Naive B cell (primary cell): Measurements from ENCODE around the gene DEPDC1. TPM values are rescaled to one million over a fixed set of nuclear protein-coding genes. Genes with fewer than 3 reads are reported as not detected.
"Not testable (repeated sequence)": the region's sequence is repeated elsewhere in the genome, so short reads cannot be mapped to it uniquely, and the experiment has no call there.

Experiments used
- ATAC-seq, 2 donors: fragments of 150-1000 bp; cut with Tn5 transposase; 2 replicates each; pipeline ENCODE4 v1.10.0; 2021; ENCODE audit warnings: low read depth in 2 of 2, mild to moderate bottlenecking in 2 of 2, moderate library complexity in 2 of 2
- DNase-seq: peaks from one replicate; pipeline ENCODE4 v3.0.0; 2022
- H3K27ac Mint-ChIP-seq, 6 donors: one replicate each; pipeline ENCODE4 v1.8.0; 2020 to 2022; ENCODE audit warnings: mild to moderate bottlenecking in 6 of 6, mixed read lengths in 6 of 6, moderate library complexity in 5 of 6, inconsistent platforms in 2 of 6
- H3K27me3 Mint-ChIP-seq, 3 donors: one replicate each; pipeline ENCODE4 v1.8.0; 2021 to 2022; ENCODE audit warnings: mixed read lengths in 3 of 3, mild to moderate bottlenecking in 1 of 3
- H3K36me3 Mint-ChIP-seq, 2 donors: one replicate each; pipeline ENCODE4 v1.8.0; 2020 to 2022; ENCODE audit warnings: mixed read lengths in 2 of 2, inconsistent platforms in 1 of 2, mild to moderate bottlenecking in 1 of 2
- H3K4me1 Mint-ChIP-seq, 3 donors: one replicate each; pipeline ENCODE4 v1.8.0; 2020 to 2022; ENCODE audit warnings: mixed read lengths in 3 of 3, inconsistent platforms in 1 of 3, mild to moderate bottlenecking in 1 of 3, moderate library complexity in 1 of 3
- H3K4me3 Mint-ChIP-seq, 8 donors: one replicate each; pipeline ENCODE4 v1.8.0; 2020 to 2022; ENCODE audit warnings: mild to moderate bottlenecking in 8 of 8, mixed read lengths in 8 of 8, moderate library complexity in 8 of 8, inconsistent platforms in 2 of 8
- H3K9me3 Mint-ChIP-seq, 7 donors: one replicate each; pipeline ENCODE4 v1.8.0; 2020 to 2022; ENCODE audit warnings: mixed read lengths in 7 of 7, mild to moderate bottlenecking in 5 of 7, inconsistent platforms in 2 of 7, moderate library complexity in 1 of 7
- polyA plus RNA-seq, 6 donors: library from polyadenylated mRNA; unstranded; fragments of 300-500 nt; fragmentation: Illumina TruSeq; gene quantifications; one replicate each; pipeline ENCODE4 v1.2.3, GENCODE V29; 2021; ENCODE audit warnings: low read depth in 6 of 6

The DEPDC1 gene
- polyA plus RNA-seq, 6 donors from 2014 or later, result not detected

- Mint-ChIP-seq H3K9me3 (no peaks in the 10 kb centered on the region), H3K27me3 (peaks cover 13 to 27% (median 13%) of the 10 kb centered on the region in 3 donors), H3K4me3 (peak overlapping the region in 6 of 8 donors; percentile 13 to 95 (median 86)), H3K36me3 (no peaks in the 10 kb centered on the region), H3K4me1 (peaks cover 12 to 18% (median 17%) of the 10 kb centered on the region in 3 donors), H3K27ac (no peak overlapping the region)
- ATAC-seq (no peak), DNase-seq (no peak)
Measured at GRCh38 chr1:68495532-68495931, 1.4 kb downstream of the DEPDC1 start.

DNA sequence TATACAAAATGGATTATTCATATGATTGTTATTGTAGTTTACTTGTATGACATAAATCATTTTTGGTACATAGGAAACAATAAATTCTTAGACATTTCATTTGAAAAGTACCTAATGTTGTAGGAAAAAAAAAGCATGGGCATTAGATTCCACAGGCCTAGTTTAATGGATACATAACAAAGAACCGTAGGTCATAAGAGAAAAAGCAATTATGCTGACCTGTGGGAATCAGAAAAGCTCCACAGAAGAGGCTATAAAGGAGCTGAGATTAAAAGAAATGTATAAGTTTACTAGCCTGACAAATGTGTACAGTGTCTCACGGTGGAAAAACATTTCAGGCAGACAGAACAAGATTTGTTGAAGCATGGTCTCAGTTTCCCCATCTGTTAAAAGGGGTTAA lies 3.7 kb downstream of the DEPDC1 start:
- no peak overlapping the region for H3K27ac Mint-ChIP-seq
- no peak overlapping the region for H3K4me3 Mint-ChIP-seq
- peaks cover 0 to 21% (median 0%) of the 10 kb centered on the region in 3 donors for H3K27me3 Mint-ChIP-seq
- no peaks in the 10 kb centered on the region for H3K36me3 Mint-ChIP-seq
- H3K9me3 Mint-ChIP-seq, result no peaks in the 10 kb centered on the region
- DNase-seq (no peak), ATAC-seq (no peak)
- H3K4me1 Mint-ChIP-seq, result peaks cover 12 to 18% (median 17%) of the 10 kb centered on the region in 3 donors

DNA sequence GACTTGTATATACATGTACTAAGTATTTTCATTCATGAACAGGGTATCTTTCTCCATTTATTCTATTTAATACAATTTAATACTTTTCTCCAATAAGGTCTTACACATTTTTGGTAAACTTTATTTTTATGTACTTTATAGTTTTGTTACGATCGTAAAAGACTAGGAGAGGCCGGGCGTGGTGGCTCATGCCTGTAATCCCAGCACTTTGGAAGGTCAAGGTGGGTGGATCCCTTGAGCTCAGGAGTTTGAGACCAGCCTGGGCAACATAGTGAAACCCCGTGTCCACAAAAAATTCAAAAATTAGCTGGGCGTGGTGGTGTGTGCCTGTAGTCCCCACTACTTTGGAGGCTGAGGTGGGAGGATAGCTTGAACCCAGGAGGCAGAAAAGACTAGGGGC lies 4.6 kb downstream of the DEPDC1 start:
- H3K4me3 Mint-ChIP-seq, H3K27ac Mint-ChIP-seq, H3K36me3 Mint-ChIP-seq, ATAC-seq, DNase-seq, H3K9me3 Mint-ChIP-seq: not testable (repeated sequence)
- H3K4me1 Mint-ChIP-seq, result peaks cover 12 to 13% (median 13%) of the 10 kb centered on the region in 3 donors
- peaks cover 0 to 14% (median 0%) of the 10 kb centered on the region in 3 donors for H3K27me3 Mint-ChIP-seq

DNA sequence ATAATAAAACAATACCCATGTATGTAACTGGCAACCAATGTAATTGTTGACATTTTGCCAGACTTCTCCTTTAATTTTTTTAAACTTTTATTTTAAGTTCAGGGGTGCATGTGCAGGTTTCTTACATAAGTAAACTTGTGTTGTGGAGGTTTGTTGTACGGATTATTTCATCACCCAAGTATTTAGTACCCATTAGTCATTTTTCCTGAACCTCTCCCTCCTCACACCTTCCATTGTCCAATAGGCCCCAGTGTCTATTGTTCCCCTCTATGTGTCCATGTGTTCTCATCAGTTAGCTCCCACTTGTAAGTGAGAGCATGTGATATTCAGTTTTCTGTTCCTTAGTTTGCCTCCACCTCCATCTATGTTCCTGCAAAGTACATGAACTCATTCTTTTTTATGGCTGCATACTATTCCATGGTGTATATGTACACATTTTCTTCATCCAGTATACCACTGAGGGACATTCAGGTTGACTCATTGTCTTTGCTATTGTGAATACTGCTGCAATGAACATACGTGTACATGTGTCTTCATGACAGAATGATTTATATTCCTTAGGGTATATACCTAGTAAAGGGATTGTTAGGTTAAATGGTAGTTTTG lies 6.7 kb downstream of the DEPDC1 start:
- no peak overlapping the region for H3K4me3 Mint-ChIP-seq
- H3K27me3 Mint-ChIP-seq, result peaks cover 0 to 7% (median 0%) of the 10 kb centered on the region in 3 donors
- H3K27ac Mint-ChIP-seq, result no peak overlapping the region
- no peak for ATAC-seq
- no peaks in the 10 kb centered on the region for H3K36me3 Mint-ChIP-seq
- H3K4me1 Mint-ChIP-seq, result no peaks in the 10 kb centered on the region
- no peaks in the 10 kb centered on the region for H3K9me3 Mint-ChIP-seq
- no peak for DNase-seq

- ATAC-seq, result no peak
- DNase-seq, result no peak
- Mint-ChIP-seq H3K4me1 (peaks cover 0 to 1% (median 0%) of the 10 kb centered on the region in 3 donors), H3K36me3 (no peaks in the 10 kb centered on the region), H3K27ac (no peak overlapping the region), H3K4me3 (no peak overlapping the region), H3K9me3 (no peaks in the 10 kb centered on the region), H3K27me3 (no peaks in the 10 kb centered on the region)
Measured at GRCh38 chr1:68485431-68486022, 11.4 kb downstream of the DEPDC1 start.

DNA sequence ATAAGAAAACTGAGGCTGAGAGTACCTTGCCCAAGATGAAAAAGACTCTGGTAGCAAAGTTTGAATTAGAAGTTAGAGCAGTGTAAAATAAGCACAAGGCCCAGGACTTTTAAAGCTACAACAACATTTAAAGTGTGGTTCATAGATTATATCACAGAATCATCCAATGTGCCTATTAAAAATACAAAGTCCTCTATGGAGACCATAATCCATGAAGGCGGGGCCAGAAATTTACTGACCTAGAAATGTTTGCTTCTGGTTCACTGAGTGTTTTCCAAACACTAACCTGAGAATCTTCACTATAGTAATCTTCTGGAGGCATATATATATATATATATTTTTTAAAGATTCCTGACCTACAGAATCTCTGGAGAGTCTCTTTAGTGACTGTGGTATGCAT lies 12.3 kb downstream of the DEPDC1 start:
- ATAC-seq (no peak), DNase-seq (no peak)
- no peaks in the 10 kb centered on the region for H3K9me3 Mint-ChIP-seq
- H3K4me3 Mint-ChIP-seq, result no peak overlapping the region
- H3K27me3 Mint-ChIP-seq, result no peaks in the 10 kb centered on the region
- H3K36me3 Mint-ChIP-seq, result no peaks in the 10 kb centered on the region
- peaks cover 0 to 5% (median 0%) of the 10 kb centered on the region in 3 donors for H3K4me1 Mint-ChIP-seq
- H3K27ac Mint-ChIP-seq, result no peak overlapping the region

- no peaks in the 10 kb centered on the region for H3K9me3 Mint-ChIP-seq
- H3K36me3 Mint-ChIP-seq, result no peaks in the 10 kb centered on the region
- no peak overlapping the region for H3K27ac Mint-ChIP-seq
- H3K4me3 Mint-ChIP-seq, result no peak overlapping the region
- H3K27me3 Mint-ChIP-seq, result no peaks in the 10 kb centered on the region
- ATAC-seq, result no peak
- DNase-seq, result no peak
- H3K4me1 Mint-ChIP-seq, result peaks cover 0 to 5% (median 0%) of the 10 kb centered on the region in 3 donors
Measured at GRCh38 chr1:68481041-68481440, 15.8 kb downstream of the DEPDC1 start.

DNA sequence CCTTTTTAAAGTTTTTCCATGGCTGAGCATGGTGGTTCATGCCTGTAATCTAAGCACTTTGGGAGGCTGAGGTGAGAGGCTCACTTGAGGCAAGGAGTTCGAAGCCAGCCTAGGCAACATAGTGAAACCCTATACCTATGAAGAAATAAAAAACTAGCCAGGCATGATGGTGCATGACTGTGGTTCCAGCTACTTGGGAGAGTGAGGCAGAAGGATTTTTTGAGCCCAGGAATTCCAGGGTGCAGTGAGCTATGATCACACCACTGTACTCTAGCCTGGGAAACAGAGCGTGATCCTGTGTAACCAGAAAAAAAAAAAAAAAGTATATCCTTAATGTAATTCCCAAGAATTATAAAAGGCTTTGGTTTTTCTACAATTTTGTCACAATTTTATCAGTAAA lies 17.4 kb downstream of the DEPDC1 start:
- no peaks in the 10 kb centered on the region for H3K9me3 Mint-ChIP-seq
- DNase-seq, result no peak
- no peak overlapping the region for H3K27ac Mint-ChIP-seq
- no peaks in the 10 kb centered on the region for H3K27me3 Mint-ChIP-seq
- peaks cover 0 to 5% (median 0%) of the 10 kb centered on the region in 3 donors for H3K4me1 Mint-ChIP-seq
- no peak for ATAC-seq
- H3K4me3 Mint-ChIP-seq, result no peak overlapping the region
- no peaks in the 10 kb centered on the region for H3K36me3 Mint-ChIP-seq

DNA sequence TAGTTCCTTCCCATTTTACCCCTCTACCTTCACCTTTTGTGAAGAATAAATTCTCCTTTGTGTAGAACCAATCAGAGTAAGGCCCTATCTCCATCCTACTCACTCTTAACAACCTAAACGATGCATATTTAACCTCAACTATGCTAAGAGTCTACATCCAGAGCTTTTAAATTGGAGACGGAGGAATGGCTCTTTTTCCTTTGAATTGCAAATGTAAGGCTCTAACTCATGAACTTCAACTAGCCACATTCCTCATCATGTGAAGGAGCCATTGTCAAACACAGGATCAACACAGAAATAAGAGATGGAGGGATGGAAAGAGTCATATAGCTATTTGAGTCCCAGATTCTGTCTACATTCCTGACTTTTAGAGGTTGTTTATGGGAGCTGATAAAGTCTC lies 18.2 kb downstream of the DEPDC1 start:
- H3K4me1 Mint-ChIP-seq, result peaks cover 0 to 5% (median 0%) of the 10 kb centered on the region in 3 donors
- H3K27me3 Mint-ChIP-seq, result no peaks in the 10 kb centered on the region
- no peak for DNase-seq
- H3K4me3 Mint-ChIP-seq, result no peak overlapping the region
- no peaks in the 10 kb centered on the region for H3K9me3 Mint-ChIP-seq
- H3K27ac Mint-ChIP-seq, result no peak overlapping the region
- H3K36me3 Mint-ChIP-seq, result no peaks in the 10 kb centered on the region
- no peak for ATAC-seq

GRCh38 chr1:68476626-68477025 lies 20.3 kb downstream of the DEPDC1 start:
- H3K27me3 Mint-ChIP-seq, result not testable (repeated sequence)

DNA sequence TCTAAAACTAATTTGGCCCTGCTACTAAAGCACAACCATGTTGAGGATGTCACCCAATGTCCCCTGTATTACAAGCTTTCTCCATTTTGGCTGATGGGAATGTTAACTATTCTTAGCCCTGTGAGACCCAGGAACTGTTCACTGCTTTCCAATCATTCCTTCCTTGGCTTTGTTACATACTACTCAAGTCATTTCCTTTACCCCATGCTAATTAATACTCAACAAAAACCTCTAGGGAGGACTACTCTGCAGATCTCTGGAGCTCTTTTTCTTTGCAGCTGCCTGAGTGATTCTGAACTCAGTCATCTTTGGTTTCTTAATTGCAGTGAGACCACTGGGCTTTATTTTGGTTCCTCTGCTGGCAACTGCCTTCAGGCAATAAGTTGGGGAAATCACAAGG lies 23.8 kb downstream of the DEPDC1 start:
- no peaks in the 10 kb centered on the region for H3K27me3 Mint-ChIP-seq
- H3K4me3 Mint-ChIP-seq, result no peak overlapping the region
- H3K9me3 Mint-ChIP-seq, result no peaks in the 10 kb centered on the region
- H3K36me3 Mint-ChIP-seq, result no peaks in the 10 kb centered on the region
- DNase-seq, result no peak
- H3K27ac Mint-ChIP-seq, result peak overlapping the region in 1 of 6 donors; percentile 4
- no peak for ATAC-seq
- H3K4me1 Mint-ChIP-seq, result no peaks in the 10 kb centered on the region

More at GRCh38 chr1:68476626-68477025, 20.3 kb downstream of the DEPDC1 start:
- not testable (repeated sequence) for H3K27ac Mint-ChIP-seq, H3K4me1 Mint-ChIP-seq, H3K9me3 Mint-ChIP-seq, ATAC-seq, DNase-seq, H3K4me3 Mint-ChIP-seq, H3K36me3 Mint-ChIP-seq

DNA sequence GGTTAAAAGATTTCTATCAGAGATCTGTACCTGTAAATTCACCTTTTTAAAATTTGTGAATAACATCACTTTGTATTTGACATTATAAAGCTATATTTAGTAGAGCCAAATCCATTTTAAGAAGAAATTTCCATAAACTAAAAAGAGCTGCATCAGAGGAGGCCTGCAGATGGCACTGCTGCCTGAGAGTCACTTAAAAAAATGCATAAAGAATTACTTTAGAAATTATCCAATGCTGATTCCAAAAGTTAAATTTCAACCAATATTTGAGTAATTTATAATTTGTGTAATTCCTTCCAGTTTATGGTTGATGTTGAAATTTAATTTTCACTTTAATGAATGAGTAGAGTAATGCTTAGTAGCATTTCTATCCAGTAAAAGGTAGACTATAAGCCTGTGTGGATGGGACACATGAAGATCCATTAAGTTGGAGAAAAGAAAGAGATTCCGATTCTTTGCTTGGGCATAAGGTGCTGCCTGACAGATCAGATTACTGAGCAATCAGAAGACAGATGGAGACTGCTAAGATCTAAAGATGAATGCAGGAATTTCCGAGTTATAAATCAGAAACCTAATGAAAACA lies 26.4 kb downstream of the DEPDC1 start:
- no peak for ATAC-seq
- Mint-ChIP-seq H3K27ac (no peak overlapping the region), H3K9me3 (no peaks in the 10 kb centered on the region), H3K4me1 (no peaks in the 10 kb centered on the region), H3K4me3 (no peak overlapping the region), H3K27me3 (peaks cover 0 to 1% (median 0%) of the 10 kb centered on the region in 3 donors), H3K36me3 (no peaks in the 10 kb centered on the region)
- no peak for DNase-seq

DNA sequence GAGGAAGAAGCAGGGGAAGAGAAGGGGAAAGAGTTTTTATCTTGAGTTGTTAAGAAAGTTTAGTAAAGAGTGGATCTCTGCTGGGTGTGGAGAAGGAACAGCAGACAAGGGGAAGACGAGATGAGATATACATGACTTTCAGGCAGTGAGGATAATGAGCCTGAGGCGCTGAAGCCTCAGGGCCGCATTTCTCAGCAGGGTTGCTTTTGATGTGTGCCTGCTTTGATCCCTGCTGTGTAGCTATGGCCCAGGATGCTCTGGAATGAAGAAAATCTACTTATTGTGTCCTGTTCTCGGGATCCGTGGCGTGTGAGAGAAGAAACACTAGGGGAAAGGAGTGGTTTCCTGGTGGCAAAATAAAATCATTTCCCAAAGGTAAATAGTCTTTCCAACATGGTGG lies 32.0 kb downstream of the DEPDC1 start:
- Mint-ChIP-seq H3K36me3 (peaks cover 5 to 18% of the 10 kb centered on the region in 2 donors), H3K27ac (no peak overlapping the region), H3K27me3 (peaks cover 15 to 17% (median 17%) of the 10 kb centered on the region in 3 donors), H3K4me3 (no peak overlapping the region), H3K4me1 (no peaks in the 10 kb centered on the region), H3K9me3 (peaks cover 8 to 17% (median 14%) of the 10 kb centered on the region in 7 donors)
- ATAC-seq, result no peak
- no peak for DNase-seq

GRCh38 chr1:68460935-68461334 lies 35.9 kb downstream of the DEPDC1 start:
- peaks cover 21 to 33% (median 24%) of the 10 kb centered on the region in 3 donors for H3K27me3 Mint-ChIP-seq
- H3K27ac Mint-ChIP-seq, result no peak overlapping the region
- no peaks in the 10 kb centered on the region for H3K4me1 Mint-ChIP-seq
- no peak overlapping the region for H3K4me3 Mint-ChIP-seq
- H3K36me3 Mint-ChIP-seq, result peaks cover 5 to 18% of the 10 kb centered on the region in 2 donors
- ATAC-seq, result no peak
- DNase-seq, result no peak
- peaks cover 8 to 17% (median 14%) of the 10 kb centered on the region in 7 donors for H3K9me3 Mint-ChIP-seq
